Measurements from ENCODE around the gene METTL16. TPM values are rescaled to one million over a fixed set of nuclear protein-coding genes. Genes with fewer than 3 reads are reported as not detected.

Gene METTL16
- total and polyA plus RNA-seq, 4 experiments from 2014 or later = 7.5 to 51.8 (median 39.5) TPM

- H3K4me1 Mint-ChIP-seq = peaks cover 0 to 10% (median 0%) of the 10 kb centered on the region in 4 donors
- no peaks in the 10 kb centered on the region for H3K4me1 ChIP-seq (ENCODE audit: insufficient read depth, low read length)
- H3K27ac ChIP-seq (ENCODE audit: low read depth, low read length) = no peak overlapping the region
- H3K9me3 ChIP-seq (ENCODE audit: control insufficient read depth in 1 of 2, low read length in 2 of 2) = no peaks in the 10 kb centered on the region
- peaks cover 18 to 49% of the 10 kb centered on the region in 2 donors for H3K36me3 Mint-ChIP-seq
- no peak overlapping the region for H3K27ac Mint-ChIP-seq
- intact Hi-C loops (cut with micrococcal nuclease) = no loop called here
- DNase-seq = no peak
- no peak overlapping the region for H3K4me3 ChIP-seq (ENCODE audit: low read length in 2 of 2)
- no peaks in the 10 kb centered on the region for H3K9me3 Mint-ChIP-seq
- ChIA-PET CTCF (ENCODE audit: partially characterized antibody) (interaction anchor here (1.7 to 12.8 kb wide), 2 partner anchors 20 to 37 kb away, joined by 3 to 558 read pairs; no protein-coding TSS in a partner anchor), POLR2A (ENCODE audit: partially characterized antibody) (interaction anchor here (4.4 kb wide), 1 partner anchor 37 kb away, joined by 78 read pairs; no protein-coding TSS in a partner anchor)
- H3K4me3 Mint-ChIP-seq = no peak overlapping the region
- H3K27me3 ChIP-seq (ENCODE audit: insufficient read depth, low read length) = no peaks in the 10 kb centered on the region
- H3K36me3 ChIP-seq (ENCODE audit: insufficient read depth, low read length) = peaks cover 34% of the 10 kb centered on the region
- no peaks in the 10 kb centered on the region for H3K27me3 Mint-ChIP-seq
Measured at GRCh38 chr17:2419486-2419885, 92.2 kb downstream of the METTL16 start.

DNA sequence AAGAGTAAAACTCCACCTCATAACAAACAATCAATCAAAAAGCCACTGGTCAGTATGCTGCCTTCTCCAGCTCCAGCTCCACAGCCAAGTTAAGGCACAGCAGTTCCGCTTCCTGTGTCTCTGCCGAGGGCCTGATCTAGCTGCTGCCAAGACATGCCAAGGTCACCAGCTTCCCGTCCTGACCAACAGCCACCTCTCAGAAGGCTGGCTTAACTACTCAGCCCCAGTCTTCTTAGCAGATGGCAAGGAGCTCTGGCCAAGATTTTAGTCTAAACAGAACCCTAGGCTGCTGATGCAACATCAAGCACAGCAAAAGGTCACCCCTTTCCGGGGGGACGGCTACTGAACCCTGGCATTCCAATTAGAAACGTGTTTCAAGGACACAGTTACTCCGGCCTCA, 93.1 kb downstream of the METTL16 start:
- no peaks in the 10 kb centered on the region for H3K27me3 ChIP-seq (ENCODE audit: insufficient read depth, low read length)
- no peak for DNase-seq
- ChIA-PET POLR2A (ENCODE audit: partially characterized antibody) (interaction anchor here (0.7 to 4.4 kb wide), 2 partner anchors 27 to 36 kb away, joined by 3 to 78 read pairs; no protein-coding TSS in a partner anchor), CTCF (ENCODE audit: partially characterized antibody) (interaction anchor here (1.2 to 12.8 kb wide), 3 partner anchors 17 to 36 kb away, joined by 3 to 558 read pairs (median 3); no protein-coding TSS in a partner anchor)
- intact Hi-C loops (cut with micrococcal nuclease) = no loop called here
- no peak overlapping the region for H3K4me3 ChIP-seq (ENCODE audit: low read length in 2 of 2)
- Mint-ChIP-seq H3K36me3 (peaks cover 18 to 51% of the 10 kb centered on the region in 2 donors), H3K4me1 (peaks cover 0 to 10% (median 0%) of the 10 kb centered on the region in 4 donors), H3K27ac (peak overlapping the region in 2 of 7 donors; percentile 6 to 75), H3K27me3 (no peaks in the 10 kb centered on the region), H3K9me3 (no peaks in the 10 kb centered on the region), H3K4me3 (no peak overlapping the region)
- H3K36me3 ChIP-seq (ENCODE audit: insufficient read depth, low read length) = peaks cover 39% of the 10 kb centered on the region
- no peaks in the 10 kb centered on the region for H3K4me1 ChIP-seq (ENCODE audit: insufficient read depth, low read length)
- no peak overlapping the region for H3K27ac ChIP-seq (ENCODE audit: low read depth, low read length)
- H3K9me3 ChIP-seq (ENCODE audit: control insufficient read depth in 1 of 2, low read length in 2 of 2) = no peaks in the 10 kb centered on the region

GRCh38 chr17:2416010-2416734, 95.5 kb downstream of the METTL16 start:
- Histone ChIP-seq H3K4me1 (ENCODE audit: insufficient read depth, low read length) (no peaks in the 10 kb centered on the region), H3K27ac (ENCODE audit: low read depth, low read length) (no peak overlapping the region), H3K9me3 (ENCODE audit: control insufficient read depth in 1 of 2, low read length in 2 of 2) (no peaks in the 10 kb centered on the region), H3K36me3 (ENCODE audit: insufficient read depth, low read length) (peaks cover 35% of the 10 kb centered on the region), H3K27me3 (ENCODE audit: insufficient read depth, low read length) (no peaks in the 10 kb centered on the region), H3K4me3 (ENCODE audit: low read length in 2 of 2) (no peak overlapping the region)
- DNase-seq = peak; percentile 78 to 84 (median 81)
- Mint-ChIP-seq H3K36me3 (peaks cover 14 to 47% of the 10 kb centered on the region in 2 donors), H3K4me1 (peaks cover 0 to 10% (median 0%) of the 10 kb centered on the region in 4 donors), H3K9me3 (no peaks in the 10 kb centered on the region), H3K27ac (peak overlapping the region in 6 of 7 donors; percentile 47 to 91 (median 75)), H3K27me3 (no peaks in the 10 kb centered on the region), H3K4me3 (no peak overlapping the region)
- POLR2A ChIA-PET (ENCODE audit: partially characterized antibody) = interaction anchor here (1.1 to 4.4 kb wide), 8 partner anchors 14 to 79 kb away, joined by 3 to 78 read pairs (median 6); partner anchors contain the start of genes MNT and SGSM2
- intact Hi-C loops (cut with micrococcal nuclease) = loop anchor here (1.0 kb wide), 2 partner anchors 15 to 34 kb away; partner anchors contain the start of gene MNT
- CTCF ChIA-PET (ENCODE audit: partially characterized antibody) = interaction anchor here (0.8 to 12.8 kb wide), 22 partner anchors 9 to 260 kb away, joined by 3 to 558 read pairs (median 6); partner anchors contain the start of gene TSR1

GRCh38 chr17:2415081-2415480, 96.6 kb downstream of the METTL16 start:
- Mint-ChIP-seq H3K27ac (peak overlapping the region in 4 of 7 donors; percentile 27 to 68 (median 60)), H3K4me3 (no peak overlapping the region), H3K4me1 (peaks cover 0 to 10% (median 0%) of the 10 kb centered on the region in 4 donors), H3K9me3 (no peaks in the 10 kb centered on the region), H3K36me3 (peaks cover 4 to 43% of the 10 kb centered on the region in 2 donors), H3K27me3 (no peaks in the 10 kb centered on the region)
- ChIA-PET POLR2A (ENCODE audit: partially characterized antibody) (interaction anchor here (1.5 to 4.4 kb wide), 6 partner anchors 13 to 78 kb away, joined by 4 to 78 read pairs (median 9); partner anchors contain the start of genes MNT and SGSM2), CTCF (ENCODE audit: partially characterized antibody) (interaction anchor here (0.6 to 12.8 kb wide), 15 partner anchors 8 to 98 kb away, joined by 3 to 558 read pairs (median 7); no protein-coding TSS in a partner anchor)
- intact Hi-C loops (cut with micrococcal nuclease) = no loop called here
- Histone ChIP-seq H3K27ac (ENCODE audit: low read depth, low read length) (no peak overlapping the region), H3K36me3 (ENCODE audit: insufficient read depth, low read length) (peaks cover 26% of the 10 kb centered on the region), H3K4me3 (ENCODE audit: low read length in 2 of 2) (no peak overlapping the region), H3K4me1 (ENCODE audit: insufficient read depth, low read length) (no peaks in the 10 kb centered on the region), H3K9me3 (ENCODE audit: control insufficient read depth in 1 of 2, low read length in 2 of 2) (no peaks in the 10 kb centered on the region), H3K27me3 (ENCODE audit: insufficient read depth, low read length) (no peaks in the 10 kb centered on the region)
- no peak for DNase-seq

DNA sequence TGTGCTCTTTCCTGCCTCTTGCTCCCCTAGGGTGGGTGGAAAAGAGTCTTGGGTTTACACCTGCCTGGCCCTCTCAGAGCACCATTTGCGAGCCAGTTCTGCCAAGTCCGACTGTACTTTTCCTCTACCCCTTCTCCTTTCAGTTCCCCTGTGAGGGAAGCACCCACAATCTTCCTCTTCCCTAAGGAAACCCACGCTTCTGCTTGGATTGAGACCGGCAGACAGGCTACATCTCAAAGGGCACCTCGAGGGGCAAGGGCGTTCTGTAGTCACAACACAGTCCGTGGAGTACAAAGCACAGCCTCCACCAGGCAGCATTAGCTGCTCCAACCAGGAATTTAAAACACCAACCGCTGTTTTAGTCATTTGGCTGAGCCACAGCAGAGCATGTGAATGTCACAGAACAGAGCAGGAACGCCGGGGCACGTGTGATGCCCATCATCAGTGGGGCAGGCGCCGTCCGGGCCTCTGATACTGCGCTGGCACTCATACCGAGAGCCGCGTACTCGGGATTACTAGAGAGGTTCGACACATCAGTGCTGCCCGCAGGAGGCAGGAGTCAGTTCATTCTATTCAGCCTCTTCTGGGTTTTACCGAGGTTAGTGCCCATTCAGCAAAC, 97.1 kb downstream of the METTL16 start:
- Mint-ChIP-seq H3K27me3 (no peaks in the 10 kb centered on the region), H3K27ac (peak overlapping the region in 1 of 7 donors; percentile 29), H3K9me3 (no peaks in the 10 kb centered on the region), H3K36me3 (peaks cover 0 to 38% of the 10 kb centered on the region in 2 donors), H3K4me3 (no peak overlapping the region), H3K4me1 (peaks cover 0 to 10% (median 0%) of the 10 kb centered on the region in 4 donors)
- Histone ChIP-seq H3K4me1 (ENCODE audit: insufficient read depth, low read length) (no peaks in the 10 kb centered on the region), H3K9me3 (ENCODE audit: control insufficient read depth in 1 of 2, low read length in 2 of 2) (no peaks in the 10 kb centered on the region), H3K27me3 (ENCODE audit: insufficient read depth, low read length) (no peaks in the 10 kb centered on the region), H3K36me3 (ENCODE audit: insufficient read depth, low read length) (peaks cover 20% of the 10 kb centered on the region), H3K27ac (ENCODE audit: low read depth, low read length) (no peak overlapping the region), H3K4me3 (ENCODE audit: low read length in 2 of 2) (no peak overlapping the region)
- intact Hi-C loops (cut with micrococcal nuclease) = no loop called here
- POLR2A ChIA-PET (ENCODE audit: partially characterized antibody) = interaction anchor here (1.7 to 2.1 kb wide), 2 partner anchors 13 to 77 kb away, joined by 5 to 8 read pairs; partner anchors contain the start of genes MNT and SGSM2
- CTCF ChIA-PET (ENCODE audit: partially characterized antibody) = interaction anchor here (0.6 to 12.8 kb wide), 7 partner anchors 7 to 92 kb away, joined by 3 to 558 read pairs (median 17); no protein-coding TSS in a partner anchor
- no peak for DNase-seq

DNA sequence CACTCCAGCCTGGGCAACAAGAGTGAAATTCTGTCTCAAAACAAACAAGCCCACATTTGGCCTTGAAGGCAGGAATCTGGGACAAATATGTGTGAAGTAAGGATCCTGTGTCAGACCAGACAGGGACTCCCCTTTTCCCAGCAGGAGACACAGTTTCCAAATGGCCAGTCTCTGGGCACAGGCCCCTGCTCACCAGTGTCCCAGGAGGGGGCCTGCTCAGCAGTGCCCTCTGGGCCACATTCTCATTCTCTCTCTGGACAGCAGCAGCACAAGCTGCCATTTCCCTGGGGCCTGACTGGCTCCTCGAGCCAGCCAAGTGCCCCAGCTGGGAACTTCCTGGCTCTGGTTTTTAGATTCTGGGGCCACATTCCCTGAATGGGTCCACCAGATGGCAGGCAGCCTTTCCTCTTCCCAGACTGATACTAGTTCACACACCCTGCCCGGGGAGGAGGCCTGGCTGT, 99.1 kb downstream of the METTL16 start:
- peak overlapping the region in 1 of 7 donors; percentile 18 for H3K27ac Mint-ChIP-seq
- intact Hi-C loops (cut with micrococcal nuclease) = no loop called here
- H3K27me3 ChIP-seq (ENCODE audit: insufficient read depth, low read length) = no peaks in the 10 kb centered on the region
- H3K4me3 Mint-ChIP-seq = no peak overlapping the region
- H3K4me1 Mint-ChIP-seq = peaks cover 0 to 10% (median 0%) of the 10 kb centered on the region in 4 donors
- ChIA-PET CTCF (ENCODE audit: partially characterized antibody) (interaction anchor here (0.6 to 12.8 kb wide), 4 partner anchors 19 to 130 kb away, joined by 3 to 558 read pairs (median 4); partner anchors contain the start of gene TSR1), POLR2A (ENCODE audit: partially characterized antibody) (interaction anchor here (2.1 to 3.0 kb wide), 3 partner anchors 11 to 30 kb away, joined by 7 to 13 read pairs (median 8); partner anchors contain the start of gene MNT)
- H3K9me3 Mint-ChIP-seq = no peaks in the 10 kb centered on the region
- no peaks in the 10 kb centered on the region for H3K27me3 Mint-ChIP-seq
- H3K4me3 ChIP-seq (ENCODE audit: low read length in 2 of 2) = no peak overlapping the region
- no peak overlapping the region for H3K27ac ChIP-seq (ENCODE audit: low read depth, low read length)
- H3K36me3 Mint-ChIP-seq = peaks cover 0 to 24% of the 10 kb centered on the region in 2 donors
- H3K9me3 ChIP-seq (ENCODE audit: control insufficient read depth in 1 of 2, low read length in 2 of 2) = no peaks in the 10 kb centered on the region
- DNase-seq = no peak
- peaks cover 10% of the 10 kb centered on the region for H3K36me3 ChIP-seq (ENCODE audit: insufficient read depth, low read length)
- H3K4me1 ChIP-seq (ENCODE audit: insufficient read depth, low read length) = no peaks in the 10 kb centered on the region

Measured in CD4-positive, alpha-beta memory T cell (primary cell).